B cell (primary cell): ENCODE measurements around the gene IL12RB1. TPM values are rescaled to one million over a fixed set of nuclear protein-coding genes. Genes with fewer than 3 reads are reported as not detected.

ENCODE experiments used
- ATAC-seq: fragments of 200-7000 bp; cut with Tn5 transposase; one replicate; pipeline ENCODE4 v1.10.0; 2021; ENCODE audit warnings: low read depth, mild to moderate bottlenecking, moderate number of reproducible peaks, moderate library complexity
- CTCF ChIA-PET: fragments of 350-600 bp; sonication (Branson Sonifier 250); formaldehyde crosslinking; loops from one replicate; lab custom pipeline; 2021; ENCODE audit warnings: antibody characterized with exemption, inconsistent platforms; lab: Charles Lee
- POLR2A ChIA-PET: fragments of 350-600 bp; sonication (Branson Sonifier 250); formaldehyde crosslinking; loops from one replicate; lab custom pipeline; 2021; ENCODE audit warnings: antibody characterized with exemption; lab: Charles Lee
- DNase-seq: peaks from one replicate; pipeline ENCODE4 v3.0.0; 2013
- H2AFZ ChIP-seq: 2 replicates; pipeline ENCODE4 v1.6.1; 2012; ENCODE audit warnings: mild to moderate bottlenecking, low read depth, low read length; ENCODE audit not compliant: insufficient read depth, poor library complexity, severe bottlenecking
- H3K27ac ChIP-seq, 2 donors: 1 replicate in 1 of 2; 2 replicates in 1 of 2; pipeline ENCODE4 v1.5.1; 2012 to 2013; ENCODE audit warnings: low read length in 2 of 2, mild to moderate bottlenecking in 2 of 2, moderate library complexity in 1 of 2
- H3K27me3 ChIP-seq, 4 experiments: fragments of 200-600 bp in 1 of 4; sonication (generic) in 1 of 4; replicated peaks in 1 of 4; 1 replicate in 2 of 4; 2 replicates in 2 of 4; pipeline versions ENCODE4 v1.6.1 to v1.7.0; 2013 to 2016; ENCODE audit warnings: low read length in 3 of 4, mild to moderate bottlenecking in 2 of 4, mixed read lengths in 1 of 4, moderate library complexity in 1 of 4; ENCODE audit not compliant: insufficient read depth in 4 of 4, control insufficient read depth in 3 of 4; ENCODE audit errors: control extremely low read depth in 1 of 4
- H3K36me3 ChIP-seq, 2 experiments: replicated peaks in 1 of 2; 1 replicate in 1 of 2; 2 replicates in 1 of 2; pipeline versions ENCODE4 v1.6.1 to v1.7.1; 2013; ENCODE audit warnings: low read length in 1 of 2; ENCODE audit not compliant: insufficient read depth in 2 of 2, control insufficient read depth in 1 of 2; ENCODE audit errors: control extremely low read depth in 1 of 2, extremely low read depth in 1 of 2
- H3K4me1 ChIP-seq, 2 donors: fragments of 200-600 bp in 1 of 2; sonication (generic) in 1 of 2; 1 replicate in 1 of 2; 2 replicates in 1 of 2; pipeline versions ENCODE4 v1.5.1 to v1.6.1; 2013 to 2017; ENCODE audit warnings: low read length in 2 of 2; ENCODE audit not compliant: control insufficient read depth in 2 of 2, insufficient read depth in 2 of 2
- H3K4me2 ChIP-seq: replicated peaks from 2 replicates; pipeline ENCODE3; 2012; ENCODE audit warnings: mild to moderate bottlenecking, low read depth, low read length; ENCODE audit not compliant: poor library complexity, severe bottlenecking
- H3K4me3 ChIP-seq, 5 experiments: fragments of 200-600 bp in 1 of 5; sonication (generic) in 1 of 5; 1 replicate in 3 of 5; 2 replicates in 2 of 5; pipeline versions ENCODE4 v1.5.1 to v1.7.0; 2011 to 2016; ENCODE audit warnings: low read length in 4 of 5, mild to moderate bottlenecking in 4 of 5, low read depth in 2 of 5, control low read depth in 1 of 5, moderate library complexity in 1 of 5; ENCODE audit not compliant: insufficient read depth in 1 of 5; ENCODE audit errors: control extremely low read depth in 1 of 5, extremely low read depth in 1 of 5
- H3K79me2 ChIP-seq: fragments of 200-600 bp; sonication (generic); one replicate; pipeline ENCODE4 v1.6.0; 2016; ENCODE audit warnings: low read length; ENCODE audit not compliant: control insufficient read depth, insufficient read depth
- H3K9ac ChIP-seq: fragments of 200-600 bp; sonication (generic); 2 replicates; pipeline ENCODE4 v1.6.1; 2017; ENCODE audit warnings: mild to moderate bottlenecking, low read length, moderate library complexity
- H3K9me3 ChIP-seq, 3 donors: one replicate each; pipeline versions ENCODE4 v1.6.1 to v1.7.1; 2013; ENCODE audit warnings: low read length in 2 of 3; ENCODE audit not compliant: control insufficient read depth in 2 of 3, insufficient read depth in 1 of 3; ENCODE audit errors: control extremely low read depth in 1 of 3
- H4K20me1 ChIP-seq: 2 replicates; pipeline ENCODE4 v1.6.0; 2012; ENCODE audit warnings: mild to moderate bottlenecking, low read length; ENCODE audit not compliant: insufficient read depth, control insufficient read depth, poor library complexity, severe bottlenecking
- H3K27ac Mint-ChIP-seq: one replicate; pipeline ENCODE4 v1.8.0; 2021; ENCODE audit warnings: mixed read lengths
- H3K27me3 Mint-ChIP-seq: one replicate; pipeline ENCODE4 v1.8.0; 2021; ENCODE audit warnings: mixed read lengths
- H3K4me1 Mint-ChIP-seq: one replicate; pipeline ENCODE4 v1.8.0; 2021; ENCODE audit warnings: mixed read lengths
- H3K4me3 Mint-ChIP-seq: one replicate; pipeline ENCODE4 v1.8.0; 2021; ENCODE audit warnings: mixed read lengths
- H3K9me3 Mint-ChIP-seq: one replicate; pipeline ENCODE4 v1.8.0; 2022; ENCODE audit warnings: mixed read lengths; ENCODE audit not compliant: insufficient read depth
- EZH2 ChIP-seq: IDR thresholded peaks from 2 replicates; pipeline ENCODE4 v1.6.1; 2012; ENCODE audit warnings: borderline replicate concordance, low read depth, mild to moderate bottlenecking, moderate library complexity, low read length; ENCODE audit not compliant: insufficient read depth, poor library complexity, severe bottlenecking
- WGBS: methylation state at CpG from one replicate; pipeline ENCODE4 v1.1.5; 2013; ENCODE audit warnings: missing lambda C conversion rate; ENCODE audit not compliant: insufficient coverage; 5-methylcytosine and 5-hydroxymethylcytosine counted together
- intact Hi-C: fragments of 100-400 bp; cut with micrococcal nuclease; formaldehyde crosslinking; loops from one replicate; pipeline ENCODE4 v1.10.0; 2022
- polyA plus RNA-seq: library from polyadenylated mRNA; depleted of rRNA; stranded (reverse); fragments of >200 nt; gene quantifications from 2 replicates; pipeline ENCODE4 v1.2.3, GENCODE V29; 2012
- total RNA-seq, 2 donors: library from RNA; stranded (reverse); fragments of 120-200 nt in 1 of 2; gene quantifications; 1 replicate in 1 of 2; 2 replicates in 1 of 2; pipeline versions ENCODE4 v1.2.3 to v1.2.4, GENCODE V29; 2013 to 2022
- TF ChIP-seq, protein P1 (sequence below): fragments of 200-600 bp; IDR thresholded peaks from one replicate; pipeline ENCODE4 v1.8.0; 2022; ENCODE audit warnings: antibody characterized with exemption, mild to moderate bottlenecking

IL12RB1 gene
- total and polyA plus RNA-seq, 2 donors (not counting 1 experiment from before 2014, with no cell fraction given) = 18.8 to 24.5 TPM

DNA sequence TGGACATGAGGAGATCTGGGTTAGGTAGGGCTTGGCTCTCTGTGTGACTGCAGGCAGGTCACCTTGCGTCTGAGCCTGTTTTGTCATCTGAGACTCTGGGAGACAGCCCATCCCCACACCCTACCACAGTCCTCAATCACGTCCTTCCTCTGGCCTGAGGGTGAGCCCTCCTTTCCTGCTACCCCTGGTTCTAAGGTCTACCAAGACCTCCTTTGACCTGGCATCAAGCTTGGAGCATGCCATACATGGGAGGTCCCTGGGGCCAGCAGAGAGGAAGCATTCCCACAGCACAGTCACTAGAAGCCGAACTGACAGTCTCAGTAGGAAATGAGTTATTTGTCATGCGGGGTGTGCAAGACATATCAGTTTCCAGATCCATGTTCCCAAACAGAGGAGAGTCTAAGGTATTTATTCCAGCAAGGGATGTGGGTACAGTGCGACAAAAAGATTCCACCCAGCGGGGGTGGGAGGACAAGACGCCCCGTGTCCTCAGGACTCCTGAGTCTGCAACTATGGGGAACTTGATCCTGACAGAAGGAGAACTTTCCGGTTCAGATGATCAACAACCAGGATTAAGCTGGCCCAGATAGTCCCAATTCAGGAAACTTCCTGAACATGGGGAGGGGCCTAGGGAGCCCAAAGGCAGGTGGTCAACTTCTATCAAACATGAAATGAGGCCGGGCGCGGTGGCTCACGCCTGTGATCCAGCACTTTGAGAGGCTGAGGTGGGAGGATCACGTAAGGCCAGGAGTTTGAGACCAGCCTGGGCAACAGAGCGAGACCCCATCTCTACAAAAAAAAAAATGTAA is 69.3 kb downstream of the IL12RB1 start:
- Histone ChIP-seq H3K36me3 (peaks cover 10 to 27% of the 10 kb centered on the region in 2 experiments), H3K27ac (peak overlapping the region; percentile 34 to 72), H3K4me3 (no peak overlapping the region), H3K9me3 (peaks cover 0 to 7% (median 3%) of the 10 kb centered on the region in 3 donors), H3K4me2 (no peak overlapping the region), H3K4me1 (peaks cover 28 to 52% of the 10 kb centered on the region in 2 donors), H3K9ac (no peak overlapping the region), H2AFZ (no peak overlapping the region), H3K79me2 (no peaks in the 10 kb centered on the region), H4K20me1 (peaks cover 15% of the 10 kb centered on the region), H3K27me3 (no peaks in the 10 kb centered on the region)
- Mint-ChIP-seq H3K4me3 (peak overlapping the region; percentile 5), H3K9me3 (no peaks in the 10 kb centered on the region), H3K4me1 (peaks cover 71% of the 10 kb centered on the region), H3K27me3 (no peaks in the 10 kb centered on the region), H3K27ac (peak overlapping the region; percentile 89)
- ChIA-PET CTCF (interaction anchor here (0.7 to 3.9 kb wide), 4 partner anchors 10 to 44 kb away, joined by 3 to 27 read pairs (median 7); partner anchors contain the start of gene ARRDC2), POLR2A (interaction anchor here (0.6 to 5.5 kb wide), 6 partner anchors 9 to 85 kb away, joined by 3 to 45 read pairs (median 5); partner anchors contain the start of genes ARRDC2 and CCDC124)
- intact Hi-C loops = no loop called here
- TF ChIP-seq EZH2 = no peak
- TF ChIP-seq, protein P1, sequence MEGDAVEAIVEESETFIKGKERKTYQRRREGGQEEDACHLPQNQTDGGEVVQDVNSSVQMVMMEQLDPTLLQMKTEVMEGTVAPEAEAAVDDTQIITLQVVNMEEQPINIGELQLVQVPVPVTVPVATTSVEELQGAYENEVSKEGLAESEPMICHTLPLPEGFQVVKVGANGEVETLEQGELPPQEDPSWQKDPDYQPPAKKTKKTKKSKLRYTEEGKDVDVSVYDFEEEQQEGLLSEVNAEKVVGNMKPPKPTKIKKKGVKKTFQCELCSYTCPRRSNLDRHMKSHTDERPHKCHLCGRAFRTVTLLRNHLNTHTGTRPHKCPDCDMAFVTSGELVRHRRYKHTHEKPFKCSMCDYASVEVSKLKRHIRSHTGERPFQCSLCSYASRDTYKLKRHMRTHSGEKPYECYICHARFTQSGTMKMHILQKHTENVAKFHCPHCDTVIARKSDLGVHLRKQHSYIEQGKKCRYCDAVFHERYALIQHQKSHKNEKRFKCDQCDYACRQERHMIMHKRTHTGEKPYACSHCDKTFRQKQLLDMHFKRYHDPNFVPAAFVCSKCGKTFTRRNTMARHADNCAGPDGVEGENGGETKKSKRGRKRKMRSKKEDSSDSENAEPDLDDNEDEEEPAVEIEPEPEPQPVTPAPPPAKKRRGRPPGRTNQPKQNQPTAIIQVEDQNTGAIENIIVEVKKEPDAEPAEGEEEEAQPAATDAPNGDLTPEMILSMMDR = no peak
- DNase-seq (peak; percentile 39), ATAC-seq (no peak)
- 68% methylated on average over 6 of the region's 15 CpGs for WGBS
